Ishikawa (cell line): Measurements from ENCODE around the gene MCM7.

Source experiments
- CEBPB ChIP-seq: IDR thresholded peaks from 2 replicates; pipeline ENCODE4 v1.6.1; 2012
- CREB1 ChIP-seq: IDR thresholded peaks from 2 replicates; pipeline ENCODE4 v1.6.1; 2012; ENCODE audit warnings: low read depth
- EGR1 ChIP-seq: IDR thresholded peaks from 2 replicates; pipeline ENCODE4 v1.6.1; 2012
- EP300 ChIP-seq: IDR thresholded peaks from 2 replicates; pipeline ENCODE4 v1.6.1; 2012; ENCODE audit warnings: borderline replicate concordance
- FOXM1 ChIP-seq: IDR thresholded peaks from 2 replicates; pipeline ENCODE4 v1.6.1; 2012; ENCODE audit warnings: low read depth, borderline replicate concordance
- NFIC ChIP-seq: IDR thresholded peaks from 2 replicates; pipeline ENCODE4 v1.6.1; 2012
- RAD21 ChIP-seq: IDR thresholded peaks from 2 replicates; pipeline ENCODE4 v1.6.1; 2012; ENCODE audit warnings: low read depth
- TAF1 ChIP-seq: IDR thresholded peaks from 2 replicates; pipeline ENCODE4 v1.6.1; 2012; ENCODE audit warnings: low read depth, mild to moderate bottlenecking
- TCF12 ChIP-seq: IDR thresholded peaks from 2 replicates; pipeline ENCODE4 v1.6.1; 2012; ENCODE audit warnings: low read depth
- TEAD4 ChIP-seq: IDR thresholded peaks from 2 replicates; pipeline ENCODE4 v1.6.1; 2012
- YY1 ChIP-seq: IDR thresholded peaks from 2 replicates; pipeline ENCODE4 v1.6.1; 2012; ENCODE audit warnings: low read depth
- ZBTB7A ChIP-seq: IDR thresholded peaks from 2 replicates; pipeline ENCODE4 v1.6.1; 2012; ENCODE audit warnings: low read depth
- TF ChIP-seq, protein P1 (sequence below): IDR thresholded peaks from 2 replicates; pipeline ENCODE4 v1.6.1; 2012
- TF ChIP-seq, protein P2 (sequence below): IDR thresholded peaks from 2 replicates; pipeline ENCODE4 v1.6.1; 2012; ENCODE audit warnings: low read depth, mild to moderate bottlenecking
- TF ChIP-seq, protein P3 (sequence below): IDR thresholded peaks from 2 replicates; pipeline ENCODE4 v1.6.1; 2012

Gene MCM7

GRCh38 chr7:100132697-100133151, 31.5 kb upstream of the MCM7 start:
- TF ChIP-seq TAF1 (no peak), RAD21 (peak; percentile 89)
- TF ChIP-seq, protein P1, sequence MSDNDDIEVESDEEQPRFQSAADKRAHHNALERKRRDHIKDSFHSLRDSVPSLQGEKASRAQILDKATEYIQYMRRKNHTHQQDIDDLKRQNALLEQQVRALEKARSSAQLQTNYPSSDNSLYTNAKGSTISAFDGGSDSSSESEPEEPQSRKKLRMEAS = no peak
- TF ChIP-seq, protein P2, sequence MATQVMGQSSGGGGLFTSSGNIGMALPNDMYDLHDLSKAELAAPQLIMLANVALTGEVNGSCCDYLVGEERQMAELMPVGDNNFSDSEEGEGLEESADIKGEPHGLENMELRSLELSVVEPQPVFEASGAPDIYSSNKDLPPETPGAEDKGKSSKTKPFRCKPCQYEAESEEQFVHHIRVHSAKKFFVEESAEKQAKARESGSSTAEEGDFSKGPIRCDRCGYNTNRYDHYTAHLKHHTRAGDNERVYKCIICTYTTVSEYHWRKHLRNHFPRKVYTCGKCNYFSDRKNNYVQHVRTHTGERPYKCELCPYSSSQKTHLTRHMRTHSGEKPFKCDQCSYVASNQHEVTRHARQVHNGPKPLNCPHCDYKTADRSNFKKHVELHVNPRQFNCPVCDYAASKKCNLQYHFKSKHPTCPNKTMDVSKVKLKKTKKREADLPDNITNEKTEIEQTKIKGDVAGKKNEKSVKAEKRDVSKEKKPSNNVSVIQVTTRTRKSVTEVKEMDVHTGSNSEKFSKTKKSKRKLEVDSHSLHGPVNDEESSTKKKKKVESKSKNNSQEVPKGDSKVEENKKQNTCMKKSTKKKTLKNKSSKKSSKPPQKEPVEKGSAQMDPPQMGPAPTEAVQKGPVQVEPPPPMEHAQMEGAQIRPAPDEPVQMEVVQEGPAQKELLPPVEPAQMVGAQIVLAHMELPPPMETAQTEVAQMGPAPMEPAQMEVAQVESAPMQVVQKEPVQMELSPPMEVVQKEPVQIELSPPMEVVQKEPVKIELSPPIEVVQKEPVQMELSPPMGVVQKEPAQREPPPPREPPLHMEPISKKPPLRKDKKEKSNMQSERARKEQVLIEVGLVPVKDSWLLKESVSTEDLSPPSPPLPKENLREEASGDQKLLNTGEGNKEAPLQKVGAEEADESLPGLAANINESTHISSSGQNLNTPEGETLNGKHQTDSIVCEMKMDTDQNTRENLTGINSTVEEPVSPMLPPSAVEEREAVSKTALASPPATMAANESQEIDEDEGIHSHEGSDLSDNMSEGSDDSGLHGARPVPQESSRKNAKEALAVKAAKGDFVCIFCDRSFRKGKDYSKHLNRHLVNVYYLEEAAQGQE = no peak

- TF ChIP-seq FOXM1 (no peak), EP300 (no peak), TCF12 (no peak), RAD21 (no peak), TAF1 (no peak), NFIC (no peak), TEAD4 (no peak), CEBPB (no peak)
- TF ChIP-seq, protein P3, sequence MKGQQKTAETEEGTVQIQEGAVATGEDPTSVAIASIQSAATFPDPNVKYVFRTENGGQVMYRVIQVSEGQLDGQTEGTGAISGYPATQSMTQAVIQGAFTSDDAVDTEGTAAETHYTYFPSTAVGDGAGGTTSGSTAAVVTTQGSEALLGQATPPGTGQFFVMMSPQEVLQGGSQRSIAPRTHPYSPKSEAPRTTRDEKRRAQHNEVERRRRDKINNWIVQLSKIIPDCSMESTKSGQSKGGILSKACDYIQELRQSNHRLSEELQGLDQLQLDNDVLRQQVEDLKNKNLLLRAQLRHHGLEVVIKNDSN = no peak
- TF ChIP-seq, protein P1 = no peak
These were observed 30.9 kb upstream of the MCM7 start for GRCh38 chr7:100132126-100132525.

GRCh38 chr7:100130608-100131453, 29.6 kb upstream of the MCM7 start:
- no peak for TF ChIP-seq FOXM1
- peak; percentile 66 for TF ChIP-seq RAD21

DNA sequence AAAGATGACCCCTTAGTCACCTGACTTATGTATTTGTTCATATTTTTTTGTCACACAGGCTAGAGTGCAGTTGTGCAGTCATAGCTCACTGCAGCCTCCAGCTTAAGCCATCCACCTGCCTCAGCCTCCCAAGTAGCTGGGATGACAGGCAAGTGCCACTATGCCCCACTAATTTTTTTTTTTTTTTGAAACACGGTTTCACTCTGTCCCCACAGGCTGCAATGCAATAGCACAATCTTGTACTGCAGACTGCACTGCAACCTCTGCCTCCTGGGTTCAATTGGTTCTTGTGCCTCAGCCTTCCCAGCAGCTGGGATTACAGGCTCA, 27.4 kb upstream of the MCM7 start:
- no peak for TF ChIP-seq YY1
- TF ChIP-seq RAD21 = no peak
- no peak for TF ChIP-seq TAF1
- no peak for TF ChIP-seq FOXM1
- TF ChIP-seq, protein P2 = no peak
- TF ChIP-seq ZBTB7A = no peak
- no peak for TF ChIP-seq TEAD4
- no peak for TF ChIP-seq NFIC
- TF ChIP-seq EP300 = no peak
- TF ChIP-seq, protein P3 = no peak
- no peak for TF ChIP-seq CEBPB
- TF ChIP-seq EGR1 = no peak
- TF ChIP-seq, protein P1 = no peak
- no peak for TF ChIP-seq TCF12
- no peak for TF ChIP-seq CREB1

- no peak for TF ChIP-seq NFIC
- TF ChIP-seq, protein P1 = no peak
- no peak for TF ChIP-seq CEBPB
- no peak for TF ChIP-seq TAF1
- TF ChIP-seq TEAD4 = no peak
- TF ChIP-seq, protein P2 = no peak
- no peak for TF ChIP-seq ZBTB7A
- no peak for TF ChIP-seq RAD21
- no peak for TF ChIP-seq CREB1
- no peak for TF ChIP-seq FOXM1
- TF ChIP-seq, protein P3 = no peak
- no peak for TF ChIP-seq YY1
- no peak for TF ChIP-seq EGR1
- no peak for TF ChIP-seq TCF12
- TF ChIP-seq EP300 = no peak
These were observed 26.9 kb upstream of the MCM7 start for GRCh38 chr7:100127866-100128636.
